Left kidney (tissue), 2 donors: Measurements from ENCODE around the gene CMTR2. TPM values are rescaled to one million over a fixed set of nuclear protein-coding genes. Genes with fewer than 3 reads are reported as not detected.

ENCODE experiments used
- DNase-seq: peaks from one replicate; pipeline ENCODE4 v3.0.0-alpha.2; 2013
- polyA plus RNA-seq: library from polyadenylated mRNA; unstranded; fragments of 120-200 nt; gene quantifications from one replicate; pipeline ENCODE4 v1.2.1, GENCODE V29; 2013; ENCODE audit not compliant: insufficient read length

The CMTR2 gene
- polyA plus RNA-seq, 1 donor: 74.4 TPM

DNA sequence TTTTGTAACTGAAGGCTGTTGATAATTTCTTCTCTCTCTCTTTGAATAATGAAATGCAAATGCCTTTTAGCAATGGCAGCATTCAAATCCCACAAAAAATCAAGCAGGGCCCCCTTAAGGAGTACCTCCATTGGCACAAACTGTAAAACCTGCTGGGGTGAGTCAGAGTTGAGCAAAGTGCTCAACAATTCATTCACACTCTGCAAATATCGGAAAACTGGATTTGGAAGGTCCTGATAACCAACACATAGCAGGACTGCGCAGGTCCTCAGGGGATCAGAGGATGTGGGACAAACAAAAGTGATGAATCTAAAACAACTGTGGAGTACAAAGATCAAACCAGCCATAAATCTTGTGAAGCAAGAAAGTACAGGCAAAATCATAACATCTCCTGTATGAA is 5.6 kb downstream of the CMTR2 start:
- no peak for DNase-seq

DNA sequence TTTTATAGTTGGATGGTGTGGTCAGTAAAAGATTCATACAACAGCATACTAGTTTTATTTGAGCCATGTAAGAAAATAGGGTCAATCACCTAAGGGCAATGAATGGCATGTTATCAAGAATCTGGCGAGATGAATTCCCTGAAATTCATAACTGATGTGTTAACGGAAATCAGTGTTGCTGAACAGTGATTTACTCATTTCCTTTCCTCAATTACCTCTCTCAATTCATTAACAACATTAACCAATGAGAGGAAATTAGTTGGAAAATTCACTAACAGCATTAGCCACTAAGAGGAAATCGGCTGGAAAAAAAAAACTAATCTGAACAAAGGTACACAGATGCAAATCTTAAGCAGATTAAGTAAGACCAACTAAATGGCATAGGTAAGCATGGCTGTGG is 6.3 kb downstream of the CMTR2 start:
- DNase-seq: no peak

DNA sequence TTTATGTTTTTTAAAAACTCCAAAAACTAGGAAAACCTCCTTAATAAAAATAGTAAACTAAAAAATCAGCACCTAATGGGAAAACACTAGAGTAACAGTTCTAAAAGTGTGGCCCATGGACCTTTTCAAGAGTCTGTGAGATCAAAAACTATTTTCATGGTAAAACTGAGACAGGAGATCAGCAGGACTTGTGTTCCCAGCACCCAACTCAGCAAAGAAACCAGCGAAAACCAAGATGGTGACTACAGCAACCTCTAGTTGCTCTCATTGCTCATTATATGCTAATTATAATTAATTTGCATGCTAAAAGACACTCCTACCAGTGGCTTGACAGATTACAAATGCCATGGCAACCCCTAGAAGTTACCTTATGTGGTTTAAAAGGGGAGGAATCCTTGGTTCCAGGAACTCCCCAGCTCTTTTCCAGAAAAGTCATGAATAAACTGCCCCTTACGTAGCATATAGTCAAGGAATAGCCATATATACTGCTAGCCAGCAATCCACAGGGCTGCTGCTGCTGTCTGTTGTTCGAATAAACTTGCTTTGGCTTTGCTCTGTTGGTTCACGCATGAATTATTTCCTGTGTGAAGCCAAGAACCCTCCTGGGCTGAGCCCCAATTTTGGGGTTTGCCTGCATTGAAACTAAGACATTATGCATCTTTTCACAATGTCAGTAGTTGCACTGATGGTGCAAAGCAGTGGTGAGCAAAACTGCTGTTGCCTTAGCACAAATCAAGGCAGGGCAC is 12.4 kb downstream of the CMTR2 start:
- no peak for DNase-seq

DNA sequence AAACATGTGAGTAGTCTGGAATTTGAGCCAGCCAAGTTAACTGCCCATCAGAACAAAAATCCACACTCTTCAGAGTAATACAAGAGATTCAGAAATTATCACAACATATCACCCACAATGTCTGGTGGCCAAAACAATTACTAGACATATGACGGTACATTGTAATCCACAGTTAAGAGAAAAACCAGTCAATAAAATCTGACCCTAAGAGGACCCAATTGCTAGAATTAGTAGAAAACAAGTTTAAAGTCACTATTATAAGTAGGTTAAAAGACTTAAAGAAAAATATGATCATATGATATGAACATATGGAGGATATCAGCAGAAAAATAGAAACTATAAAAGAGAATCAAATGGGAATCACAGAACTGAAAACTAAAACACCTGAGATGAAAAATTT is 15.8 kb downstream of the CMTR2 start:
- DNase-seq: no peak

DNA sequence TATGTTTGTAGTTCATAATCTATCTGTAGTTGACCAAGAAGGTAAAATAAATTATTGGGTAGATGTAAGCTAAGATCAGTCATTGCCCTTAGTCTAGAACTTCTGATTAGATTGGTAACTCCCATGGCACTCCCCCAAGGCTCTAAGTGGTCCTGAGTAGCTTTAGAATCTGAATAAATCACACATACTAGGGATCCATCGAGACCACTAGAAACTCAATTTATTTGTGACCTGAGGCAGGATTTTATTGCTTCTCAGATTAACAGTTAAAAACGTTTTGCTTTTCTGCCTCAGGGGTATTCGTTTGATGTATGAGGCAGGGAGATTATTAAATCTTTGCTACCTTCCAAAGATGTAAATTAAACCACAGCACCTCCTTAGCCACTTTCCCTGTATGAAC is 24.9 kb downstream of the CMTR2 start:
- no peak for DNase-seq

DNA sequence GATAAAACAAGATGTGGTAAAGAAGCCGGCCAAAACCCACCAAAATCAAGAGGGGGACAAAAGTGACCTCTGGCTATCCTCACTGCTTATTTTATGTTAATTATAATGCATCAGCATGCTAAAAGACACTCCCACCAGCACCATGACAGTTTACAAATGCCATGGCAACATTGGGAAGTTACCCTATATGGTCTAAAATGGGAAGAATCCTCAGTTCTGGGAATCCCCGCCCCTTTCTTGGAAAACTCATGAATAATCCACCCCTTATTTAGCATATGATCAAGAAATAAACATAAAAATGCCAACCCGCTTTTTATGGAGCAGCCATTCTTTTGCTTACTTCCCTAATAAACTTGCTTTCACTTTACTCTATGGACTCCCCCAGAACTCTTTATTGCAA is 25.6 kb downstream of the CMTR2 start:
- DNase-seq: no peak

DNA sequence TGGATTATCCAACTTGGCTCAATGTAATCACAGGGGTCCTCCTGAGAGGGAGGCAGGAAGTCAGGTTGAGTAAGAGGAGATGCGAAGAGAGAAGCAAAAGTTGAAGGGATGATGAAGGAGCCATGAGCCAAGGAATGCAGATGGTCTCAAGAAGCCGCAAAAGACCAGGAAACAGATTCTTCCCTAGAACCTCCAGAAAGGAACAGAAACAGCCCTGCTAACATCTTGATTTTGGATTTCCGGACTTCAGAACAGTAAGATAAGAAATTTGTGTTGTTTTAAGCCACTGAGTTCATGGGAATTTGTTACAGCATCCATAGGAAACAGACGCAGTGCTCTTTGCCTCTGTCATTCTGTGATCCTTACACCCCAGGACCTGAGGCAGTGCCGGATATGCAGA is 26.8 kb downstream of the CMTR2 start:
- no peak for DNase-seq

DNA sequence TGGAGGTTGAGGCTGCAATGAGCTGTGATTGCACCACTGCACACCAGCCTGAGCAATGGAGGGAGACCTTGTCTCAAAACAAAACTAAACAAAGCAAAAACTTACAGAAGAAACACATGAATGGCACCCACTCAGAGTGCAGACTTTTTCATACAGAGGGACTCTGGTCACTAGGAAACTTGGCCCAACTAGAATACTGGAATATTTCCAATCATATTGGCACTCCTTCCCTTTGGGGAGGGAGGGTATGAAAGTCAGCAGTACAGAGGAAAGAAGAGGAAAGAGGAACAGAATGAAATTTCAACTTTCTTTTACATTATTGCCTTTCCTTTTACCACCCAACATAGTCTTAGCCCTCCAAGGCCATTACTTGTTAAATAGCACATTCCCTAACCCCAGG is 28.2 kb downstream of the CMTR2 start:
- DNase-seq: no peak

DNA sequence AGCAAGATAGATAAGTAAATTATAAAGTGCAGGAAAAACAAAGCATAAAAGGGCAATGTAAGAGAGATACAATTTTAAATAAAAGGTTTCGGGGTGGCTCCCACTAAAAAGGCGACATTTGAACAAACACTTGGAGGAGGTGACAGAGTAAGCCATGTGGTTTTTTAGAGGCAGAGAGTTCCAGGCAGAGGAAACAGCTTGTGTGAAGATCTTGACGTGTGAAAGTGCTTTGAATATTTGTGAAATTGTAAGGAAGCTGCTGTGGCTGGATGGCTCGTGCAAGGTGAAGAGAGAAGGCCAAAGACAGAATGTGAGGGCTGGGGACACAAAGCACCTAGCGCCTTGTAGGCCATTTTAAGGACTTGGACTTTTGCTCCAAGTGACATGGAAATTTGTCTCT is 30.1 kb downstream of the CMTR2 start:
- no peak for DNase-seq

DNA sequence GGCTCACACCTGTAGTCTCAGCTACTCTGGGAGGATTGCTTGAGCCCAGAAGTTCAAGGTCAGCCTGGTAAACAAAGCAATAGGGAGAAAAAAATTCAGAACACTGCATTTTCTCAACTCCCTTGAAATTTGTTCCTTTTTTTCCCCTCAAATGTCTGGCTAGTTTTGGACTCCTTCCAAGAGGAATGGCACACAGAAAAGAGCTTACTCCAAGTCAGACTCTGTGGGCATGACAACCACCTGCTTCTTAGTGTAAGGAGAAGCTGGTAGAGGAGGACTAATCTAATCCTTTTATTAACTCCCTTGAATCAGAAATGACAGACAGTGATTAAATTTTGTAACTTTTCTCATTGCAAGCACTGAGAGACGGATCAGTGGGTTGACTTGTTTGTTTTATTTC is 30.8 kb downstream of the CMTR2 start:
- no peak for DNase-seq

DNA sequence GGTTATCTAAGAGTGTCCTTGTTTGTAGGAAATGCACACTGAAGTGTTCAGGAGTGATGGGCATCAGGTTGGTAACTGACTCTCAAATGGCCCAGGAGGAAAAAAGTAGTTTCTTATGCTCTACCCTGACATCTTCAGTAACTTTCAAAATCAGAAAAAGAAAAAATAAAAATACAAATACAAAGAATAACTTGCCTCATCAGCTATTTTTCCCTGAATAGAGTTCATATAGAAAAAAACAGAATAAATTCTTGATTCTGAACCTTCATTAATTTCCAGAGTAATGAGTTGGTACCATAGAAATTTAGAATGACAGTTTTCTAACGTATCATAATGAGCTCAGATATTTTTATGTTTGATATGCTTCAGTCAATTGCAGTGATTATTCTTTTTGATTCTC is 31.4 kb downstream of the CMTR2 start:
- DNase-seq: no peak

DNA sequence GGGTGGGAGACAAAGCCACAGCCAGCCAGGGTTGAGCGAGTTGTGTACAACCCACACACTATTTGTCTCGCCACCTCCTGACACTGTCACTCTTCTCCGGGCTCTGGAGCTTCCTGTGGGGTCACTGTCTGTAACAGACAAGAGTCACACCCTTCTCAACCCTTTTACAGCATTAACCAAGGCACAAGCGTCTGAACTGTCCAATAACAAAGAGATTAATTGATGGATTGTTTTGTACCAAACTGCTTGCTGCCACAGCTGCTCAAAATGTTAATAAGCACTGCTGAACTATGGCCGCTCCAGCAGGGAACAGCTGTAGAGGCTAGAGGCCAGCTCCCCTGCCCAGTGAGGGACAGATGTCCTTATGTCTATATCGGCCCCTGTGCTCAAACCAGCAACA is 33.5 kb downstream of the CMTR2 start:
- no peak for DNase-seq

DNA sequence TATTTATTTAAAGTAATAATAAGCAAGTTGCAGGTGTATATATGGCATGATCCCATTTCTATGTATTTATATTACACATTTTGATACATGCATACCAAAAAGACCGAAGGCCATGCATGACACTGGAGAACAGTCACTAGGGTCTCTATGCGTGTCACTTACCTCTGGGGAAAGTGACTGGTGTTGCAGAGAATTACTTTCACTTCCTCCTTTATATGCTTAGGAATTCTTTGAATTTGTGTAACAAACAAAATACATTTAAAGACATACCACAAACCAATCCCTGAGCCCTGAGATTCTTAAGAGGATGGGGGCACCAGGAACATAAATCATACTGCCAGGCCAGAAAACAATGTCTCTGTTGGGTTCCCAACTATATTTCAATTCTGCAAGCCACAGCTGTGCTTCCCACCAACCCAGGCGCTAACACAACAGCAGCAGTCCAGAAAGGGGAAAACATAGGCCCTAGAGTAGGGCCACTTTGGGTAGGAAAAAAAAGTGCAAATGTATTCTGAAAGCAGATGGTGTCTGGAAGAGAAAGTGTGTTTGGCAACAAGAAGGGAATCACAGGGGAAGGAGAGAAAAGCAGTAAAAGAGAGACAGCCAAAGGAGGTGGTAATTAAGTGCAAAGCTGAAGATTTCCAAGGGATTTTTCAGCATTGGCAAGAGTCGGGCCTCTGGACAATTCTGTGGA is 34.2 kb downstream of the CMTR2 start:
- DNase-seq: no peak

DNA sequence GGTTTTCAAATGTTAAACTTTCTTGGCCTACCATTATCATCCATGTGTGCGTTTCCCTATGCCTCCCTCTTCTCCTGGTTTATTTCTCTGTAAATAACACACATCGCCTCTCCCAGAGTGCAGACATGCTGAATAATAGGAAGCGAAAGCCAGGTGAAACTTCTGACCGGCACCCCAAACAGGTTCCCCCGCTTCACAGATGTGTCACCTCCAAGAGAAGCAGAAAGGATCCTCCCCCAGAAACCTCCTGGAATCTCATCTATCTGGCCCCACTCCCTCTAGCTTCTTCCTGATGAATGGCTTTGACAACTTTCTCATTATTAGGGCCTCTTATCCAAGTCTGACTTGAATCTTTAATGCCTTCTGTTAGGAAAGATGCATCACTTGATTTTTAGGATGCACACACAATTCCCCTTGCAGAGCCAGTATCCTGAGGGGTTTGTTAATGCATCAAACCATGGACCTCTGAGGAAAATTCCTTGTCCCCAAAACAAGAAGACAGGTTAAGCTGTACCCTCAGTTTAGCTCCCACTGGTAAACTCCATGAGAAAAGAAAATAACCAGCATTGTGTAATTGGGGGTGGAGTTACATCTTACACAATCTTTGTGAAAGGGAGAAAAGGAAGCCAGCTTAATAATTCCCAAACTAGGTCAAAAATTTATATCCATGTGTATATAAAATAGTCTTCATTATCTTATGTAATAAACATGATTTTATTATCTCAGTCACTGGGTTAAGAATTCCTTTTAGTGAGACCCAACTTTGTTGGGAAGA is 38.6 kb downstream of the CMTR2 start:
- no peak for DNase-seq

DNA sequence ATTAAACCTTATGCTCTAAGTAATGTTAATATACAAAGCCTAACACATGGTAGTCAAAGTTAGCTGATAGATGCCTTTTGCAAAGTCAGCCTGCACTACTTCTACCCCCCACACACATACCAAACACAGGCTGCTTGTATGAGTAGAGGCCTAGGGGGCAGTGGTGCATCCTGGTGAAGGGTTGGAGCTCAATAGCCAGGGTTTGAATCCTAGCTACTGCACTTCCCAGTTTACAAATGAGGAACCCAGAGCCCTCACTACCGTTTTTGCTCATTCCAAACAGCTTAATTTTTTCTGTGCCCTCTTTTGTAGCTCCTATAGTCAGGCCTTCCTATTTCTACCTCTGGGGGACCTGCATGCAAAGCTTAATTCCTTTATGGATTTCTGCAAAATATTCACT is 39.8 kb downstream of the CMTR2 start:
- DNase-seq: no peak

DNA sequence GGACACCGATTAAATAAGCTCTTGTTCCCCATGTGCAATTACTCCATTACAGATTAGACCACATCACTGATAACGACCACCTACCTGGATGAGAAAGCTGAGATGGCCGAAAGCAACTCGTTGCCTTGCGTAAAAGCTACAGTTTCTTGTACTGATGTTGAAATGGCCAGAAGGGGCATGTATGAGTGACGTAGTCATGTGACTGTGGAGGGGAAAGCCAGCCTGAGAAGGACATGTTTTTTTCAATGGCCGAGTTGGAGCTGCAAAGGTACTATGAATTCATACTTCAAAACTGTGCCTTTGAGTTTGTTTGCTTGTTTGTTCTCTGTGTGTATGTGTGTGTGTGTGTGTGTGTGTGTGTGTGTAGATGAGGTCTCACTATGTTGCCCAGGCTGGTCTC is 41.7 kb downstream of the CMTR2 start:
- DNase-seq: no peak

DNA sequence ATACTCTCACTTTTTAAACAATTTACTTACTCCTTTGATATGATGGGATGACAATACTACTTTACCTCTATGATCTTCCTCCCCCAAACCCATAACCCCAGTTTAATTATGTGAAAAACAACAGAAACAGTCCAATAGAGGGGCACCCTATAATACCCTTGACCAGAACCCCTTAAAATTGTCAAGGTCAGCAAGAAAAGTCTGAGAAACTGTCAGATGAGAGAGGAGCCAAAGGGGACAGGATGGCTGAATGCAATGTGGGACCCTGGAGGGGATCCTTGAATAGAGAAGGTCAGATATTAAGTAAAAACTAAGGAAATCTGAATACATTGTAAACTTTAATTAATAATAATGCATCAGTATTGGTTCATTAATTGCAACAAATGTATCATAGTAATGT is 42.9 kb downstream of the CMTR2 start:
- no peak for DNase-seq

DNA sequence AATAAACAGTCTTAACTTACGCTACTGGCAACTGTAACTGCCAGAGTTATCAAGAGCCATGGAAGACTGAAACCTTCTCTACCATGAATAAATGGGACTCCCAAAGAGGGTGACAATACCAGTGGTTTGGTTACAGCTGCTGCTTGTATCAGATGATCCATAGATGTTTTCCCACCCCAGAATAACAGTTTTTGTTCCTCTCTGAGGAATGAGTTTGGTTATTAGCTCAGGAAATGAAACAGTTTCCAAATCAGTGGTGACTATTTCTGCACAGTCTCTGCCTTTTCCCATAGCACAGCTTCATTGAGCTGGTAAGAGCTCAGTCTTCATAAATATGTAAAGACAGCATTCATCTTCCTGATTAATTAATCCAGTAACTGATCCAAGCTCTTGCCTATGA is 44.7 kb downstream of the CMTR2 start:
- no peak for DNase-seq

DNA sequence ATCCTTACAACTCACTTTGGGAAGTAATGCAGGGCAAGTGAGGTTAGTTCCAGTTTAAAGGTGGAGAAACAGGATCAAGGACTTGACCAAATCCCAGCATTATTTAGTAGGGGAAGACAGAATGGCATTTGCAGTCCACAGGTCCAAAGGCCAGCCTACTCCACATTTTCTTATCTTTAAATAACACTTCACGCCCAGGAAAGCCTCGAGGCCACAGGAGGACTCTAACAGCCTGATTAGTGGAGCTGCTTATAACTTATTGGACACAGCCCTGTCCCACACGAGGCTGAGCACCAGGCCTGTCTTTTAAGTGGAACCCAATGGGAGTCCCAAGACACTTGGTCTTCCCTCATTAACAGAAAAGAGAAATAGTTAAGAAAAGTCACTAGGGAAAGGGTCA is 46.6 kb downstream of the CMTR2 start:
- no peak for DNase-seq

DNA sequence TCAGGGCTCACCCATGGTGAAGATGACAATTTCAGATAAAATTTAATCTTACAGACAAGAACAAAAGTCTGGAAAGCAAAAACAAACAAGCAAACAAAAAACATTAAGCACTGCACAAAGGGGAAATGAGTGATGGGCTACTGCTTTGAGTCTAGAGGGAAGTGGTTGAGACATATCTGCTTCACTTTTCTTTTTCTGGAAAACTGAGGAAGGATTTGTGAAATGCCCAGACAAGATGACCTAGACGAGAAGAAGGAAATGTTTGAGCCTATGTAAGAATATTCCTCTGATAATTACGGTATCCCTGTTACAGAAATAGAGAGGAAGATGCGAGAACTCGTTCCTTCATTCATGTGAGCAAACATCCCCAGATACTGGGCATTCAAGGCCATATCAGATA is 47.2 kb downstream of the CMTR2 start:
- no peak for DNase-seq
